Measurements from ENCODE around the gene ALKBH5. TPM values are rescaled to one million over a fixed set of nuclear protein-coding genes. Genes with fewer than 3 reads are reported as not detected.

ALKBH5 gene
- total and polyA plus RNA-seq, 2 of the 8 experiments (the other 6 are each of a cell fraction or from before 2014, with no cell fraction given), result 63.7 to 86.4 TPM

DNA sequence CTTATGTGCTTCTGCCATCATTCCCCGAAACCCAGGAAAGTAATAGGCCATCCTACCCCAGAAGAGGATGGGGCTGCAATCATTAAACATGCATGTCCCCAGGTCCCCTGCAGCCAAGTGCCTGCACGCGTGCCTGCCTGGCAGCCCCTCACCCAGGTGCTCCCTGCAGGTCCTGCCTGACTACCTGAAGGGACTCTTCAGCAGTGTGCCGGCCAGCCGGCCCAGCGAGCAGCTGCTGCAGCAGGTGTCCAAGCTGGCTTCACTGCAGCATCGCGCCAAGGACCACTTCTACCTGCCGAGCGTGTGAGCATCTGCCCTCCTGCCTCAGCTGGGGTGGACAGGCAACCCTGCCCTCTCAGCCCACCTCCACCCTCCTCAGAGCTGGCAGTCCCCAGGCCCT, 16.2 kb upstream of the ALKBH5 start:
- ChIA-PET POLR2A (ENCODE audit: partially characterized antibody) (interaction anchor here (0.9 kb wide), 1 partner anchor 15 kb away, joined by 4 read pairs; the partner anchor contains the start of gene ALKBH5), CTCF (ENCODE audit: partially characterized antibody) (interaction anchor here (1.4 to 3.4 kb wide), 3 partner anchors 10 to 24 kb away, joined by 3 to 12 read pairs (median 4); partner anchors contain the start of gene ALKBH5)
- Histone ChIP-seq H3K36me3 (ENCODE audit: control insufficient read depth in 2 of 4, insufficient read depth in 4 of 4, low read length in 3 of 4) (no peaks in the 10 kb centered on the region), H3K4ac (replicated peaks; ENCODE audit: insufficient read length, low read depth, low read length) (no peak overlapping the region), H2BK15ac (ENCODE audit: low read length) (no peak overlapping the region), H3K79me1 (ENCODE audit: low read depth, low read length) (no peaks in the 10 kb centered on the region), H2BK20ac (ENCODE audit: low read length) (no peak overlapping the region), H2BK120ac (replicated peaks; ENCODE audit: low read depth, low read length) (no peak overlapping the region), H2AK5ac (ENCODE audit: low read depth, low read length) (no peak overlapping the region), H3K4me1 (replicated peaks in 1 of 4; ENCODE audit: control insufficient read depth in 3 of 4, insufficient read depth in 4 of 4, low read length in 3 of 4) (no peaks in the 10 kb centered on the region; a peak in 1 of 7 replicates), H3K23ac (ENCODE audit: insufficient read length) (no peak overlapping the region), H3K4me2 (ENCODE audit: insufficient read depth in 1 of 2, low read depth in 2 of 2, low read length in 2 of 2) (no peak overlapping the region), H4K8ac (ENCODE audit: extremely low read depth, insufficient read depth, low read length) (no peak overlapping the region), H3K56ac (replicated peaks; ENCODE audit: insufficient read length, low read depth, low read length) (no peak overlapping the region), H3K18ac (ENCODE audit: extremely low read depth, low read length) (no peak overlapping the region), H3K27me3 (replicated peaks in 1 of 4; ENCODE audit: control insufficient read depth in 3 of 4, extremely low read depth in 1 of 4, insufficient read depth in 3 of 4, low read length in 3 of 4) (no peaks in the 10 kb centered on the region), H4K91ac (replicated peaks; ENCODE audit: insufficient read length, low read length) (no peak overlapping the region), H3K14ac (ENCODE audit: insufficient read length) (no peak overlapping the region), H3K27ac (ENCODE audit: low read depth, low read length) (no peak overlapping the region), H4K20me1 (replicated peaks in 1 of 2; ENCODE audit: control insufficient read depth in 1 of 2, insufficient read depth in 2 of 2, low read length in 2 of 2) (no peaks in the 10 kb centered on the region), H2BK12ac (ENCODE audit: low read depth, low read length) (no peak overlapping the region), H3K4me3 (ENCODE audit: extremely low read depth in 1 of 4, insufficient read depth in 2 of 4, low read depth in 3 of 4, low read length in 4 of 4) (no peak overlapping the region), H3K23me2 (ENCODE audit: low read depth, low read length) (no peaks in the 10 kb centered on the region), H2AFZ (ENCODE audit: low read length) (no peak overlapping the region), H4K5ac (ENCODE audit: insufficient read length, low read depth, low read length) (no peak overlapping the region), H2BK5ac (ENCODE audit: low read depth, low read length) (no peak overlapping the region), H3K79me2 (ENCODE audit: control insufficient read depth in 1 of 2, insufficient read depth in 2 of 2, low read length in 2 of 2) (no peaks in the 10 kb centered on the region), H3K9me3 (ENCODE audit: insufficient read depth in 2 of 2, low read depth in 1 of 2, low read length in 1 of 2) (no peaks in the 10 kb centered on the region), H3K9ac (replicated peaks in 1 of 4; ENCODE audit: extremely low read depth in 1 of 4, low read depth in 3 of 4, low read length in 3 of 4) (no peak overlapping the region; a peak in 1 of 7 replicates)
- DNase-seq (ENCODE audit: low read depth in 1 of 2, low spot score in 2 of 2) (no peak), FAIRE-seq (no peak)
- 91% methylated on average over 10 of the region's 10 CpGs; no CpG with 5 or more reads in 1 of the 2 experiments for WGBS, 2 experiments (ENCODE audit: extremely low coverage in 1 of 2, insufficient coverage in 1 of 2, insufficient read length in 1 of 2, insufficient replicate concordance in 2 of 2, low coverage in 1 of 2, low lambda C conversion rate in 2 of 2, missing lambda C conversion rate in 1 of 2)
